ENCODE measurements around the gene ULK3.

ULK3 gene

GRCh38 chr15:74870436-74871215, 27.7 kb upstream of the ULK3 start:
- Histone ChIP-seq H3K27ac (ENCODE audit: low read length) (peak overlapping the region; percentile 38), H3K9me3 (replicated peaks; ENCODE audit: insufficient read depth, low read length) (no peaks in the 10 kb centered on the region), H4K20me1 (ENCODE audit: insufficient read depth, low read length) (0 out of 2 replicates have a peak, but pooled peaks cover 6% of the 10 kb centered on the region), H3K36me3 (replicated peaks; ENCODE audit: insufficient read depth, low read length) (0 out of 2 replicates have a peak, but pooled peaks cover 4% of the 10 kb centered on the region), H3K27me3 (replicated peaks; ENCODE audit: insufficient read depth, low read length) (no peaks in the 10 kb centered on the region), H3K9me2 (replicated peaks; ENCODE audit: insufficient read depth, low read length) (no peaks in the 10 kb centered on the region), H3K79me2 (ENCODE audit: low read length) (peaks cover 72% of the 10 kb centered on the region), H3K4me1 (ENCODE audit: low read length) (peaks cover 25% of the 10 kb centered on the region), H3F3A (ENCODE audit: insufficient read depth, low read length) (peaks cover 15% of the 10 kb centered on the region), H2AFZ (ENCODE audit: low read length) (no peak overlapping the region), H3K4me2 (ENCODE audit: low read depth, low read length) (peak overlapping the region; percentile 42; the same call in 1 of the 2 replicates), H3K4me3 (ENCODE audit: low read length) (no peak overlapping the region), H3K9ac (ENCODE audit: low read length) (peak overlapping the region; percentile 7; the same call in 1 of the 2 replicates)
- TF ChIP-seq EZH2phosphoT487 (IDR thresholded peaks at IDR 0.05; ENCODE audit: low read length) (no peak), EZH2 (optimal IDR thresholded peaks at IDR 0.05; ENCODE audit: low read depth, low read length) (no peak), CTCF (IDR thresholded peaks at IDR 0.05; ENCODE audit: low read length) (no peak)
- DNase-seq = no peak

- Histone ChIP-seq H3K27ac (ENCODE audit: low read length) (peak overlapping the region; percentile 38), H3K9me3 (replicated peaks; ENCODE audit: insufficient read depth, low read length) (no peaks in the 10 kb centered on the region), H3F3A (ENCODE audit: insufficient read depth, low read length) (peaks cover 15% of the 10 kb centered on the region), H3K36me3 (replicated peaks; ENCODE audit: insufficient read depth, low read length) (0 out of 2 replicates have a peak, but pooled peaks cover 4% of the 10 kb centered on the region), H3K4me2 (ENCODE audit: low read depth, low read length) (peak overlapping the region; percentile 42; the same call in 1 of the 2 replicates), H3K9ac (ENCODE audit: low read length) (no peak overlapping the region; the same call in 1 of the 2 replicates), H4K20me1 (ENCODE audit: insufficient read depth, low read length) (0 out of 2 replicates have a peak, but pooled peaks cover 6% of the 10 kb centered on the region), H3K4me3 (ENCODE audit: low read length) (no peak overlapping the region), H3K27me3 (replicated peaks; ENCODE audit: insufficient read depth, low read length) (no peaks in the 10 kb centered on the region), H3K4me1 (ENCODE audit: low read length) (peaks cover 25% of the 10 kb centered on the region), H3K79me2 (ENCODE audit: low read length) (peaks cover 77% of the 10 kb centered on the region), H3K9me2 (replicated peaks; ENCODE audit: insufficient read depth, low read length) (no peaks in the 10 kb centered on the region), H2AFZ (ENCODE audit: low read length) (no peak overlapping the region)
- DNase-seq = peak; percentile 30
- no peak for TF ChIP-seq EZH2phosphoT487 (IDR thresholded peaks at IDR 0.05; ENCODE audit: low read length)
- TF ChIP-seq EZH2 (optimal IDR thresholded peaks at IDR 0.05; ENCODE audit: low read depth, low read length) = no peak
- TF ChIP-seq CTCF (IDR thresholded peaks at IDR 0.05; ENCODE audit: low read length) = no peak
Observed at GRCh38 chr15:74869726-74870407, 26.9 kb upstream of the ULK3 start.

GRCh38 chr15:74869372-74869725, 26.4 kb upstream of the ULK3 start:
- Histone ChIP-seq H3K79me2 (ENCODE audit: low read length) (peaks cover 82% of the 10 kb centered on the region), H3K4me2 (ENCODE audit: low read depth, low read length) (no peak overlapping the region)

More at GRCh38 chr15:74869372-74869725, 26.4 kb upstream of the ULK3 start:
- no peak overlapping the region for H2AFZ ChIP-seq (ENCODE audit: low read length)
- peaks cover 15% of the 10 kb centered on the region for H3F3A ChIP-seq (ENCODE audit: insufficient read depth, low read length)
- no peaks in the 10 kb centered on the region for H3K9me2 ChIP-seq (replicated peaks; ENCODE audit: insufficient read depth, low read length)
- 0 out of 2 replicates have a peak, but pooled peaks cover 6% of the 10 kb centered on the region for H4K20me1 ChIP-seq (ENCODE audit: insufficient read depth, low read length)
- peak overlapping the region; percentile 38; the same call in 1 of the 2 replicates for H3K27ac ChIP-seq (ENCODE audit: low read length)
- H3K4me3 ChIP-seq (ENCODE audit: low read length) = no peak overlapping the region
- no peak overlapping the region for H3K9ac ChIP-seq (ENCODE audit: low read length)
- peaks cover 25% of the 10 kb centered on the region for H3K4me1 ChIP-seq (ENCODE audit: low read length)
- no peaks in the 10 kb centered on the region for H3K9me3 ChIP-seq (replicated peaks; ENCODE audit: insufficient read depth, low read length)
- TF ChIP-seq CTCF (IDR thresholded peaks at IDR 0.05; ENCODE audit: low read length) = no peak
- no peak for TF ChIP-seq EZH2 (optimal IDR thresholded peaks at IDR 0.05; ENCODE audit: low read depth, low read length)
- TF ChIP-seq EZH2phosphoT487 (IDR thresholded peaks at IDR 0.05; ENCODE audit: low read length) = no peak
- 0 out of 2 replicates have a peak, but pooled peaks cover 4% of the 10 kb centered on the region for H3K36me3 ChIP-seq (replicated peaks; ENCODE audit: insufficient read depth, low read length)
- DNase-seq = no peak
- no peaks in the 10 kb centered on the region for H3K27me3 ChIP-seq (replicated peaks; ENCODE audit: insufficient read depth, low read length)

Data from MM.1S (cell line).